GM12875 (cell line): ENCODE results near the gene ETV7.

Experiments used
- H3K4me3 ChIP-seq: one replicate; pipeline ENCODE4 v1.5.1; 2011; ENCODE audit warnings: low read depth, low read length, control low read depth
- TF ChIP-seq, protein P1 (sequence below): IDR thresholded peaks from 2 replicates; pipeline ENCODE4 v1.5.1; 2011; ENCODE audit warnings: low read depth, mild to moderate bottlenecking, control low read depth, inconsistent platforms, low read length, moderate library complexity, borderline replicate concordance; ENCODE audit not compliant: insufficient read depth

Gene ETV7

DNA sequence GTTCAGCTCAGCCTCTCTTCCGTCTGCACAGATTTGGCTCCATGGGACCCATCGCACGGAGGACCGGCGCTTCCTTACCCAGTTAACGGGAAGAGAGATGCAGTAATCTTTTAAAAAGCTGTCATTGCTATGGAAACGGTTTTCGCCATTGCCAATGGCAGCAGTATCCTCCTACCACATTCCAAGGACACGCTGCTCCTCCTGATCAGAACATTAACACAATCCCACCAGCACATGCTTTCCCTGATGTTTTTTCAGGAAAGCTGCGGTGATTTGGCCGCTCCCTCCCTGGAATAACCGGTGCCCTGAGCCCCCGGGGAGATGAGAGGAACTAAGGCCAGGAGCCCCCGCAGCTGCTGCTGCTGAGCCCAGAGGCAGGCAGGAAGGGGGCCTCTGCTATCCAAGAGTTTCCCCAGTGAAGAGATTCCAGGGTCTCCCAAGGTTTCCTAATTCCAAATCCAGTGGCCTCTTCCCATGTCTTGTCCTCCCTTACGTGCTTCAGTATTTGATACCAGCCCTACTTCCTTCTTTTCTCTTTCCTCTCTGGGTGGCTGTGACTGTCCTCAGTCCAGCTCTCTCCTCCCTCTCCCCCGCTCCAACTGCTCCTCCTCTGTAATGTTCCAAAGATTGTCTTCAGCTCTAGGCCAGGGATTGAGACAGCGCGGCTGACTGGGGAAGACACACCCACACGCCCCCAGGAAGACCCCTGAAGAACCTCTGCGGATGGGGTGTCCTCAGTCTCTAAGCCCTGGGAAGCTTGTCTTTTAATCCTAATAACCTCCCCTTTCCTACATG, 53.3 kb downstream of the ETV7 start:
- no peak overlapping the region for H3K4me3 ChIP-seq
- TF ChIP-seq, protein P1, sequence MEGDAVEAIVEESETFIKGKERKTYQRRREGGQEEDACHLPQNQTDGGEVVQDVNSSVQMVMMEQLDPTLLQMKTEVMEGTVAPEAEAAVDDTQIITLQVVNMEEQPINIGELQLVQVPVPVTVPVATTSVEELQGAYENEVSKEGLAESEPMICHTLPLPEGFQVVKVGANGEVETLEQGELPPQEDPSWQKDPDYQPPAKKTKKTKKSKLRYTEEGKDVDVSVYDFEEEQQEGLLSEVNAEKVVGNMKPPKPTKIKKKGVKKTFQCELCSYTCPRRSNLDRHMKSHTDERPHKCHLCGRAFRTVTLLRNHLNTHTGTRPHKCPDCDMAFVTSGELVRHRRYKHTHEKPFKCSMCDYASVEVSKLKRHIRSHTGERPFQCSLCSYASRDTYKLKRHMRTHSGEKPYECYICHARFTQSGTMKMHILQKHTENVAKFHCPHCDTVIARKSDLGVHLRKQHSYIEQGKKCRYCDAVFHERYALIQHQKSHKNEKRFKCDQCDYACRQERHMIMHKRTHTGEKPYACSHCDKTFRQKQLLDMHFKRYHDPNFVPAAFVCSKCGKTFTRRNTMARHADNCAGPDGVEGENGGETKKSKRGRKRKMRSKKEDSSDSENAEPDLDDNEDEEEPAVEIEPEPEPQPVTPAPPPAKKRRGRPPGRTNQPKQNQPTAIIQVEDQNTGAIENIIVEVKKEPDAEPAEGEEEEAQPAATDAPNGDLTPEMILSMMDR = no peak

DNA sequence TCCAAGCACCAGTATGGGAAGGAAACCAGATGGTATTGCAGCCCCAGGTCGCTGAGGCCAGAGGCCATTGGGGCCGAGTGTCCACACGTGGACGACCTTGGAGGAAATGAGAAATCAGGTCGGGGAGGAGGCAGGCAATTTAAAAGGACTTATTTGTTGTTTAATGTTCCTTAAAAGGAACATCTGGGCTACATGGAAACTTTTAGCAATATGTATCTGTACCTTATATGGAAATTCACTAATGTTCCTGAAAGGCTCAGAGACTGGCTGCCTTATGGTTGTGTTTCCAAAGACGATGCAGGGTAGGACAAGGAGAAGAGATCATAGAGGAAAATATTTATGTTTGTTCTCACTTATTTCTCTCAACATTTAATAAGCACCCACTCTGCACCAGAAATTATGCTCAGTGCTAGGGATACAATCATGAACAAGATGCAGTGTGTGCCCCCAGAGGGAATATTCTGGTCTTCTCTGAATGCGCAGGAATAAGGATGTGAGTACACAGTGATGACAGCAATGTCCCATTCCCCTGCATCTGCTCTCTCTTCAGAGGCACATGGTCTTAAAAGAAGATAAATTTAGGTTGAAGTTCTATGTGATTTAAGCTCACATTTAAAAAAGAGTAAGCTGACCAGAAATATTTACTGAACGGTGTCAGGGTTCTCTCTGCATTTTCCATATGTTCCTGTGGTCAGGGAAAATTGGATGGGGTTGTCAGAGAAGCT, 54.1 kb downstream of the ETV7 start:
- TF ChIP-seq, protein P1 = no peak

DNA sequence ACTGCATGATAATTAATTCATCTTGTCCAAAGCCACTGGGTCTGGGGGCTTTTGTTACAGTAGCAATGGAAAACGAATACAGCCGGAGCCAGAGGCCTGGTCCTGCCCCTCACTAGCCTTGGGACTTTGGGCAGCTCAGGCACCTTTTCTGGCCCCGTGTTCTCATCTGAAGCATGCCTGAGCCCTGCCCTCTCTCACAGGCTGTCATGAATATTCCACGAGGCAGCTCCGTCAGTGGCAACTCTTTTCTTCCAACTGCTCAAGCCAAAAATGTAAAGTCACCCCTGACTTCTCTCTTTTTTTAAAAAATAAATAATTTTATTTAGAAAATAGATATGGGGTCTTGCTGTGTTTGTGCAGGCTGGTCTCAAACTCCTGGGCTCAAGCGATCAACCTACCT, 56.1 kb downstream of the ETV7 start:
- TF ChIP-seq, protein P1 = no peak
- no peak overlapping the region for H3K4me3 ChIP-seq

More for the DNA sequence above, 54.1 kb downstream of the ETV7 start:
- no peak overlapping the region for H3K4me3 ChIP-seq

DNA sequence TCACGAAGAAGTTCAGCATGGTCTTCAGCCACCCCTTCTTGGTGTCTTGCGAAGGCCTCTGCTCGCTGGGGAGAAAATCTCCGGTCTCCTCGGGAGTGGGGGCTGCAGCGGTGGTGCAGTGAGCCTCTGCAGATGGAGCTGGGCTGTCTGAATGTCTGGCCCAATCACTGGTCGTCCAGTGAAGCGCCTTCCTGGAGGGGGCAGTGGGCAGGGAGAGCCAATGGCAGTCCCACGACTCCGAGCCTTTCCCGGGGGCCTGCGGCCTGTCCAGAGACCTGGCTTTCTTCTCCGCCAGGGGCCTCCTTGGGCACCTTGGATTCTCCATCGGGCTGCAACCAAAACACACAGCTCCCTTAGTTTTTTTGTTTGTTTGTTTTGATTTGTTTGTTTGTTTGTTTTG, 57.1 kb downstream of the ETV7 start:
- no peak overlapping the region for H3K4me3 ChIP-seq
- TF ChIP-seq, protein P1 = no peak

DNA sequence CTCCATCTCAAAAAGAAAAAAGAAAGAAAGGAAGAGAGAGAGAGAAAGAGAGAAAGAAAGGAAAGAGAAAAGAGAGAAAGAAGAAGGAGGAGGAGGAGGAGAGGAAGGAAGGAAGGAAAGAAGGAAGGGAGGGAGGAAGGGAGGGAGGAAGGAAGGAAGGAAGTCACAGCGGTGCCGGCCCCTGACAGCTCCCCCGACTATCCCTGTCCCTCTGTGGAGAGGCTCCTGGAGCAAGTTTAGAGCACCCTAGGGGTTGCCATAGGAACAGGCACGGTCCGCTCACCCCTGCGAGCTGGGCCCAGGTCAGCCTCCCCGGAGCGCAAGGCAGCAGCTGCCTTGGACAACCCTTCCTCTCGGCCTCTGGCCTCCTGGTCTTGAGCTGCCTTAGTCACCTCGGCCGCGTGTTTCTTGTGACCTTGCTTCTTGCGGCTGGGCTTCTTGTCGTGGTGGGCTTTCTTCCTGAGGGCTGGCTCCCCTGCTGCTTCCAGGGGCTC, 57.6 kb downstream of the ETV7 start:
- TF ChIP-seq, protein P1 = no peak
- no peak overlapping the region for H3K4me3 ChIP-seq

DNA sequence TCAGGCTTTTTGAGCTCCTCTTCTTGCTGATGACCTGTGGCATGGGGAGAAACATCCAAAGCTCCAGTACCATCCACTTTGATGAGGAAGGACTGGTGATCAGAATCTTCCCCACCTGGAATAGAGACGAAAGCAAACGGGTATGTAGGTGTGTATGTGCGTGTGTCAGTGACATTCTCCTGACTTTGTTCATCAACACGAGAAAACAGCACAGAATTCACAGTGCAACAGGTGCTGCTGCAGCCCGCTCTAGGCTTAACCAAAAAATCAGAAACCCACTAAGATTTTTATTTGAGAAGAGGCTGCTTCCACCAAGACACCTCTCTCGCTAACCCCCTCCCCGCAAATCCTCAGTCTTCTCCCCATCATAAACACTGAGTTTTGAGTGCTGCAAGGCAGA, 58.9 kb downstream of the ETV7 start:
- H3K4me3 ChIP-seq = no peak overlapping the region
- TF ChIP-seq, protein P1 = no peak

DNA sequence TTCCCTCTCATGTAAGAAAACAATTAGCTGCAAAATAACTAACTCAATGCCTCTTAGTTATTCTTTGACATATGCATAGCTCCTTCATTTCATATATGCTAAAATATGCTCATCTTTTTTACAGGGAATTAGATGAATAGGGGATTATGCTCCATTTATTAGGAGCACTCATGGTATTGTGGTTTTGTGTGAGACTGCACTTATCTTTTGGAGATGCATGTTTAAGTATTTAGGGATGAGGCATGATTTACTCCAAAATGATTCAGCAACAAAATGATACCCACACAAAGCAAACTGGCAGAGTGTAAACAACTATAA, 59.6 kb downstream of the ETV7 start:
- H3K4me3 ChIP-seq = no peak overlapping the region
- TF ChIP-seq, protein P1 = no peak
